Epithelial cell of prostate (primary cell): Measurements from ENCODE around the gene CWC15.
"Not testable (repeated sequence)": the region's sequence is repeated elsewhere in the genome, so short reads cannot be mapped to it uniquely, and the experiment has no call there.

Source experiments
- DNase-seq: peaks from one replicate; pipeline ENCODE4 v3.0.0-alpha.2; 2011; ENCODE audit warnings: low read depth, low spot score
- H3K27ac ChIP-seq: fragments of 450-650 bp; 2 replicates; pipeline ENCODE4 v1.5.1; 2017; ENCODE audit warnings: mild to moderate bottlenecking

CWC15 gene

DNA sequence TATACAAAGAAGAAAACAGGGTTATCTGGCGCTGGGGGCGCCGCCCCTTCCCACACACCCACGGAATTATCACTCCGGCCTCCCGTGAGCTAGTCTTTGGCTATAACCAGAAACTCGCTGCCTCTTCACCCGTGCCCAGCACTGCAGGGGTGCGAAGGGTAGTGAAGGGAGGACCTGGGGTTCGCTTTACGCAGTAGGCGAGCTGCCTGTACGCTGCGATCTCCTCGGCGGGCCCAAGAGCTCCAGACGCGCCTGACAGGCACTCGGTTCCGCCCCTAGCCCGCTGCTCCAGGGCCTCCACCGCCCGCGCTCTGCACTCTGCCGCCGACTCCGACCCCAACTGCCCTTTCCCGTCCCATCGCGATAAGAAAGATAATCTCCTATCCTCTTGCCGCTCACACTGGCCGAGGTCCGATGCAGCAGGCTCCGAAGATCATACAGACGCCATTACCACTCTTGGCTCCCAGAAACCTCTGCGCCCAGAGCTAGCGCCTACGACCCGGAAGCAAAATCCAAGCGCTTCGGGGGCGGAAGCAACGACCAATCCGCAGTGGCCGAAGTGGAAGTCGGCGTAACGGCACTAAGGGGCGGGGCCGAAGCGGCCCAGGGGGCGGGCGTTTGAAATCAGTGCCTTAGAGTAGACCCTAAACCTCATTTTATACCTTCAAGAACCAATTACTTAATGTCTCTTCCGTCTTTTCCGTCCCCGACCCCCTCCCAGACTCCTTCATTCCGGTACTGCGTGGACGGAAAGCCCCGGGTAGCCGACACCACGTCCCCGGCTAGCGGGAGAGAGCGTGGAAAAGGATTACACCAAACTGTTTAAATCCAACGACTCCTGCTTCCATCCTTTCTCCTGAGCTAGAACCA, at the start of gene CWC15, which contains the start of gene KDM4D:
Gene CWC15, minus strand, starts transcription at position 458 of the 870 bp plus-strand sequence. CDS start 1,371 bp downstream, outside the sequence.
Gene KDM4D, plus strand, starts transcription at position 611 of the 870 bp plus-strand sequence. CDS start 23,664 bp downstream, outside the sequence.
- H3K27ac ChIP-seq: peak within 1 kb of the TSS; percentile 33
- DNase-seq: peak; percentile 44

GRCh38 chr11:95021468-95021867, 48.1 kb upstream of the CWC15 start:
- not testable (repeated sequence) for H3K27ac ChIP-seq, DNase-seq

- no peak for DNase-seq
- peak overlapping the region; percentile 15 for H3K27ac ChIP-seq
Measured at GRCh38 chr11:95016139-95016538, 42.8 kb upstream of the CWC15 start.

DNA sequence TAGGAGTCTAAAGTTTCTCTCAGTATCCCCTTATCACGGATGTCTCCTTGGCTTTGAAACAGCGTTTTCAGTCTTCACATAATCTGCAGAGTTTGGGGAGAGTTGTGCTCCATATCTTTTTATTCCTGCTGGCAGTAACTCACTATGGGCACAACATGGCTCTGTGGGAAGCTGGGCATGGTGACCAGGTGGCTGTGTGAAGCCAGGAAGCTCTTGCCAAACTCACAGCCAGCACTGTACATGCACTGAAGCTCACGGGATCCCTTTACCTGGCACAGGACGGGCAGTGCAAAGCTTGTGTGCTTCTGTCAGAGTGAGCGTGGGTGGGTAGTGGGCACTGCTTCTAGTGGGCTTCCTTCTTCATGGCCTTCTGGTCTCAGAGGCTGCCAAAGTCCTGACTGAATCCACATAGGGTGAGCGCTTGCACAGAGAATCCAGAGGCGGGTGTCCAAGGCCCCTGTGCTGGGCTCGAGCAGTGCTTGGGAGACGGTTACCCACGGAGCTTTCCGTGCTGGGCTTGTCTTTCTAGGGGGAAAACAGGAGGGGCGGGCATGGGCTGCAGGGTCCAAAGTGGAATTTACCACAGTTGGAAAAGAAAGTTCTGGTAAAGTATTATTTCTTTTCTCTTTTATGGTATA, 40.9 kb upstream of the CWC15 start:
- no peak overlapping the region for H3K27ac ChIP-seq
- no peak for DNase-seq

DNA sequence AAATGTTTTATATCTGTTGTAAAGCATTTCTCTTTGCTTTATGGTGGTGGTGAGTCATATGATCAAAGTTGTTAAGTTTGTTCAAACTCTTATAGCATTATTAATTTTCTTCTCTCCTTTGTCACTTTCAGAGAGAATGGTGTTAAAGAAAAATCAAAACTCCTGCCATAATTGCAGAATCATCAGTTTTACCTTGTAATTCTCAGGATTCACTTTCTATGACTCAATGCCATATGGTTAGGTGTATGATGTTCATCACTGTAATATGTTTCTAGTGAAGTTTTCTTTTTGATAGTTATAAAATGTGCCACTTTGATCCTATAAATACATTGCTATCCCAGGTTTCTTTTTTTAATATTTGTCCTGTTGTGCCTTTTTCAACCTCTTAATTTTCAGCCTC, 38.0 kb upstream of the CWC15 start:
- DNase-seq: no peak
- no peak overlapping the region for H3K27ac ChIP-seq

GRCh38 chr11:95005642-95006041, 32.3 kb upstream of the CWC15 start:
- no peak for DNase-seq
- H3K27ac ChIP-seq: no peak overlapping the region

- no peak overlapping the region for H3K27ac ChIP-seq
- DNase-seq: no peak
Measured at GRCh38 chr11:95003716-95004115, 30.4 kb upstream of the CWC15 start.

- H3K27ac ChIP-seq: no peak overlapping the region
- no peak for DNase-seq
Measured at GRCh38 chr11:94998285-94998684, 24.9 kb upstream of the CWC15 start.

DNA sequence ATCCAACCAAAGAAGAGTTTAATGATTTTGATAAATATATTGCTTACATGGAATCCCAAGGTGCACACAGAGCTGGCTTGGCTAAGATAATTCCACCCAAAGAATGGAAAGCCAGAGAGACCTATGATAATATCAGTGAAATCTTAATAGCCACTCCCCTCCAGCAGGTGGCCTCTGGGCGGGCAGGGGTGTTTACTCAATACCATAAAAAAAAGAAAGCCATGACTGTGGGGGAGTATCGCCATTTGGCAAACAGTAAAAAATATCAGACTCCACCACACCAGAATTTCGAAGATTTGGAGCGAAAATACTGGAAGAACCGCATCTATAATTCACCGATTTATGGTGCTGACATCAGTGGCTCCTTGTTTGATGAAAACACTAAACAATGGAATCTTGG, 24.1 kb upstream of the CWC15 start:
- H3K27ac ChIP-seq: no peak overlapping the region
- no peak for DNase-seq

DNA sequence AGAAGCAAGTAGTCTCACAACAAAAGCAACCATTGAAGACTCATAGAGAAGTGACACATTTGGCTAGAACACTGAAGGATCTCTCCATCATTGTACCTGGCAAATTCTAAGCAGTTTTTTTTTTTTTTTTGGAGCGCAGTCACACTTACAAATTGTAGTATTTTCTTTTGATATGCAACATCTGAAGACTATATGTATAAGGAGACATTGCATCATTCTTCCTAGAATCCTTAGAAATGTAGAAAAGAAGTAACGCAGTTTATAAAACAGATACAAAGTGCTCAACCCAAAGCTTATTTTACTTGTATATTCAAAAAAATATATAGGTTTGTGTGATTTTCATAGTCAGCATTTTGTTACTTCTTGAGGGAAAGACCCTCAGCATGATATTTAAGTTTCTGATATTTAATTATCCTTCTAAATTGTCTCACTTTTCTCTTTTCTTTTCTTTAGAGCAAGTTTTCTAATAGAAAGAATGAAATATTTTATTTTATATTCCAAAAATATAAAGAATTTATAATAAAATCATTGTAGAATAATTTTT, 20.1 kb upstream of the CWC15 start:
- no peak overlapping the region for H3K27ac ChIP-seq
- DNase-seq: no peak

DNA sequence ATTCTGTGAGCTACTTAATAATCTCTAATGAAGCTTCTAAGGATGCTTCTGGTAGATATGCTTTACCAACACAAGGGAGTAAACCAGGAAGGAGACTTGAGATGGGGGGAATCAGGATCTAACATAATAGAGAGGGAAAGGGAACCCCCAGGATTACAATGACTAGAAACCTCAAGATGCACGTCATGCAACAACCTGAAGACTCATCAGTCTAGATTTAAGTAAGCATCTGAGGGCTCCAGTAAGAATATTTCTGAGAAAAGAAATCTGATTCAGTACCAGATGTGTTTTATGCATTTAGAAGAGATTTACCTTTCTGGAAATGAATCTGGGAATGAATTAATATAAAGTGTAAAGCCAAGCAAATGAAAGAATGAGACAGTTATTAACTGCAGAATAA, 15.4 kb upstream of the CWC15 start:
- DNase-seq: no peak
- H3K27ac ChIP-seq: no peak overlapping the region

DNA sequence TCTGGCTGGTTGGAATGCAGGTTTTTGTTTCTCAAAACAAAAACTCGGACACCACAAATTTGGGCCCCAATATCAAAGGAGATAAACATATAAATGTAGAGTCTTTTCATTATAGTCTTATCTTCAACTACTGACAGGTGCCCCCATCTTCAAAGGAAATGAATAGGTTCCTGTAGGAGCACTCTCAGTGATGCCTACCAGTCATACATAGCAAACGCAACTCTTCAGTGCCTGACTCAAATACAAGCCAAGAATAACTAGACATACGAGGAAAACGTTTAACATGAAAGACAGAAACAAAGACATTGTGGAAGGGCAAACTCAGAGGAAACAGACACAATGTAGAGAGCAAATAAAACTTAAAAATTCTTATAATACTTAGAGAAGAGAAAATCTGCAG, 14.0 kb upstream of the CWC15 start:
- no peak for DNase-seq
- H3K27ac ChIP-seq: no peak overlapping the region

- no peak overlapping the region for H3K27ac ChIP-seq
- no peak for DNase-seq
Measured at GRCh38 chr11:94975599-94975998, 2.2 kb upstream of the CWC15 start.

DNA sequence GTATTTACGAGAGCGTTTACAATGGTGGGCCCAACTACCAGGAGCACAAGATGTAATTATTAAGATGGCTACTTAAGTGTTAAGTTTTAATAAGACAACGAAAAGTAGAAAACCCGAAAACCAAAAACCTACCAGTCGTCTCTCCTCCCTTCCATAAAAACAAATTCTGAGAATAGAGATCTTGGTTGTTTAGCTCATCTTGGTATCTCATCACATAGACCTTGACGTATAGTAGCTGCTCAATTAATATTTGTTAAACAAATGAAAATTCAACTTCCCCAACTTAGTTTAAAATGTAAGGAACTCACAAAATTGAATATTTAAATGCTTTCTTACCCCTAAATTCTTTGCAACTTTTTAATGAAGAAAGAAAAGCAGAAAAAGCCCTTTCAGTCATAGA, 822 bp upstream of the CWC15 start:
- no peak for DNase-seq
- no peak overlapping the region for H3K27ac ChIP-seq

DNA sequence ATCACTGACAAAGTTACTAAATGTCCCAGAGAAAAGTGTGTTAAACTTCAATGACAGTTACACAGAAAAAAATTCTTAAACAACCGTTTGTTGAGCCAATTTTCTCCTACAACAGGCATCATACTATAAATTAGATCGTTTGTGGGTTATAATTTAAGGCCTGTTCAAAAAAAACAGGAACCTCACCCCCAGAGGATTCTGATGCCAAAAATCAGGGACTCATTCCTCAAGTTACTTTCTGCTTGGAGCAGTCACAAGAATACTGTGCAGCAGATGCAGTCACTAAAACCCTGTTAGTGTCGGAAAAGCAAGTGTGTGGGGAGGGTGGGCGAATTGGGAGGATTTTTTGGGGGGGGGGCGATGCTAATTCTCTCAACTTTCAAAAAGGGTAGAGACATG, 657 bp downstream of the CWC15 start:
- no peak overlapping the region for H3K27ac ChIP-seq
- no peak for DNase-seq

DNA sequence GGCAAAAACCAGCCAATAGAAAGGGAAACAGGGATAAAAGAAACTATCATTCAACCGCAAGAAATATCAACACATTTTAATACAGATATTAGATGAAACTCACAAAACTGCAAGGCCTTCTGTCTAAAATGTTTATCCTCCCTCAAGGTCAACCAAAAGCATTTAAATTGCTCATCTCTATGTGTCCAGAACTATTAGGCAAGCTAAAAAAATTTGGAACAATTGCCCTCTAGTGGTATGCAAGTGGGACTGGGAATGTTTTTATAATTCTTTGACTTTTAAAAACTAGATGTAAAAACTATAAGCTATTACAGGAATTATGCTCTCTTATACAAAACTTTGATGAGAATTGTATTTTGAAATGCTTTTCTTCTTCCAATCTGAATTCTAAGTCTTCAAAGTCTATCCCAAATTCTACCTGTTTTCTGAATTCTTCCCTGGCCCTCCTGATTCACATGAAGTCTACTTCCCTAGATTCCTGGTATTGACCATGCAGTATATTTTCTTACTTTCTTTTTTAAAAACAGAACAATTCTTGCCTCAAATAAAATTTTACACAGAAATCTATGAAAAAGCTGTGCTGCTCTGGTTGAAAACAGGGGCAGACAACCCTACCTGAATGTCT, 4.9 kb downstream of the CWC15 start:
- DNase-seq: no peak
- H3K27ac ChIP-seq: no peak overlapping the region

- DNase-seq: no peak
- H3K27ac ChIP-seq: no peak overlapping the region
Measured at GRCh38 chr11:94964934-94965333, 8.4 kb downstream of the CWC15 start.

DNA sequence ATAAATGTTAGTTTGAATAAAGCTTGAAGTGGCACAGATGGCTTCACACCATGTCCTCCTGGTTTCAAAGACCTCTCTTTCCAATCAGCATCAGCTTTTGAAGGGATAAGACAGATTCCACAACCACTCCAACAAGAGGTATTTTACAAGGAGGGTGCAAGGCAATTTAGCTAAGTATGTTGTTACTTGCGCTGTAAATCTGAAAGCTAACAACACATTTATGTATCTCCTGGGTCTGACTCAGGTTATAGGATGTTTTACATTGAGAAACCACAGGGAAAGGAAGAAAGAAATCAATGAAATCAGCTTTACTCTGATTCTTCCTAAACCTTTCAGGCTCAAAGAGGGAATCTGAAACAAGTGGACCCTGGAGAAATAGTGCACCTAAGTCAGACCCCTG, 12.1 kb downstream of the CWC15 start:
- no peak overlapping the region for H3K27ac ChIP-seq
- no peak for DNase-seq

- DNase-seq: no peak
- no peak overlapping the region for H3K27ac ChIP-seq
Measured at GRCh38 chr11:94960488-94960887, 12.9 kb downstream of the CWC15 start.

DNA sequence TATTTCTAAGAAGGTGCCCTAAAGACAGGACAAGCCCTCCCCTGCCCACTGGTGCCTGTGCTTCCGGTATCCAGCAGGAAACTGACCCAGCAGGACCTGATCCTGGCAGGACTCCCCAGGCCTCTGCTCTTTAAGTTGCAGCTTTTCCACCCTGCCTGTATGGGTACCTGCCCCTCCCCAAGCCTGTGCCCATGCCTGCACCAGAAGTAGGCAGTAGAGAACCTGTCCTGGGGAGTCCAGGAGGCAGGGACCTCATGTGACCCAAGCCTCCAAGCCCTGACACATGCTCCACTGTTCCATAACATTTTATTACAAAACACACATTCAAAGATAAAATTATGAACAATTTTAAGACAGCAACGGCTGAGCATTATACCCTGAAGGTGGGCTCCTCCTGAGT, 14.2 kb downstream of the CWC15 start:
- no peak overlapping the region for H3K27ac ChIP-seq
- DNase-seq: no peak
